UCSD-AML1 (cell line): Measurements from ENCODE around the gene PKP3.
"Not testable (repeated sequence)": the region's sequence is repeated elsewhere in the genome, so short reads cannot be mapped to it uniquely, and the experiment has no call there.

Experiments
- DNase-seq: peaks from one replicate; lab custom pipeline; 2025; ENCODE audit not compliant: unreplicated experiment; lab: John Stamatoyannopoulos, UW

Gene PKP3

DNA sequence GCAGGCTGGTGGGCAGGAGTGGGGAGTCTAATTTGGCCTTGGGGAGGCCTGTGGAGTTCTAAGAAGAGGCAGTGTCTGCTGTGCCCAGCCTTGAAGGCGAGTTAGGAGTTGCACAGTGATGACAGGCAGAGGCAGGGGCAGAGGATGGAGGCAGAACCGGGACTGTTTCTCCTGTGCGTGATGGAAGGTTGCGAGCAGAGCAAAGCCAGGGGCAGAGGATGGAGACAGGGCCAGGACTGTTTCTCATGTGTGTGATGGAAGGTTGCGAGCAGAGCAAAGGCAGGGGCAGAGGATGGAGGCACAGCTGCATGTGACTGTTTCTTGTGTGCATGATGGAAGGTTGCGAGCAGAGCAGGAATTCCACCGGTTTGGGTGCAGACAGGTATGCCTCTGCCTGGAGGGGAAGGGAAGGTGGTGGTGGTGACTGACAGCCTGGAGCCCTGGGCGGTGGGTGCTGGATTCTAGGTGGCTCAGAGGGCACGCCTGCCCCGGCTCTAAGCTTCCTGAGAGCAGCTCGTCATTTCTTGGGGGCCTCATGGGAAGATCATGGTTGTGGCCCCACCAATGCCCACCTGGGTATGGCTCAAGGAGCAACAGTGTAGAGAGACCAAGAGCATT is 16.0 kb upstream of the PKP3 start:
- DNase-seq = no peak

DNA sequence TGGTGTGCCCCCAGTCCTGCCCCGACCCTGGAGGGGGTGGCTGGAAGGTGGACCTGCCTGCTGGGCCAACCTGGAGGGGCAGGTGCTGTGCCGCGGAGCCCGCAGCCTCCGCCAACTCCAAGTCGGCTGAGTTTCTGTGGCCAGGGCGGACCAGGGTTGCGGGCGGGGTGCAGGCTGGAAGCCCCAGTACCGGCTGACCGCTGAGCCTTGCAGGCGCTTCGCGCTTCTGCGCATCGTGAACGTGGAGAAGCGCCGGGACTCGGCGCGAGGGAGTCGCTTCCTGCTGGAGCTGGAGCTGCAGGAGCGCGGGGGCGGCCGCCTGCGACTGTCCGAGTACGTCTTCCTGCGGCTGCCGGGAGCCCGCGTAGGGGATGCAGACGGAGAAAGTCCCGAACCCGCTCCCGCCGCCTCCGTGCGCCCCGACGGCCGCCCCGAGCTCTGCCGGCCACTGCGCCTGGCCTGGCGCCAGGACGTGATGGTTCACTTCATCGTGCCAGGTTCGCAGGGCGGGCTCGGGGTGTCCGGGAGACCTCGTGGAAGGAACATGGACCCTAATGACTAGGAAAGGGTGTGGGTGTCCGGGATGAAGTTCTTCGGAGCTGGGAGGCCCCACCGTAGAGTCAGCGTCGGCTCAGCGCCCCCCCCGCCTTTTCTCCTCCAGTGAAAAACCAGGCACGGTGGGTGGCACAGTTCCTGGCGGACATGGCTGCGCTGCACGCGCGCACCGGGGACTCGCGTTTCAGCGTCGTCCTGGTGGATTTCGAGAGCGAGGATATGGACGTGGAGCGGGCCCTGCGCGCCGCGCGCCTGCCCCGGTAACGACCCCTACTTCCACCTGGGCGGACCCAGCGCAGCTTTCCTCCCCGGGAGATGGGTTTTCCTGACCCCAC is 14.6 kb upstream of the PKP3 start:
- DNase-seq = no peak

DNA sequence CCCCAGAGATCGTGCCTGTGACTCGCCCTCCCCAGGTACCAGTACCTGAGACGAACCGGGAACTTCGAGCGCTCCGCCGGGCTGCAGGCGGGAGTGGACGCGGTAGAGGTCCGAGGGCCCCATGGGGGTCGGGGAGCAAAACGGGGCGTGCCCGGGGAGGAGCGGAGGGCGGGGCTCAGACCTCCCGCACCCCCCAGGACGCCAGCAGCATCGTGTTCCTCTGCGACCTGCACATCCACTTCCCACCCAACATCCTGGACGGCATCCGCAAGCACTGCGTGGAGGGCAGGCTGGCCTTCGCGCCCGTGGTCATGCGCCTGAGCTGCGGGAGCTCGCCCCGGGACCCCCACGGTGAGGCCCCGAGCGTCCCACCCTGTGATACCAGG is 13.9 kb upstream of the PKP3 start:
- DNase-seq = no peak

DNA sequence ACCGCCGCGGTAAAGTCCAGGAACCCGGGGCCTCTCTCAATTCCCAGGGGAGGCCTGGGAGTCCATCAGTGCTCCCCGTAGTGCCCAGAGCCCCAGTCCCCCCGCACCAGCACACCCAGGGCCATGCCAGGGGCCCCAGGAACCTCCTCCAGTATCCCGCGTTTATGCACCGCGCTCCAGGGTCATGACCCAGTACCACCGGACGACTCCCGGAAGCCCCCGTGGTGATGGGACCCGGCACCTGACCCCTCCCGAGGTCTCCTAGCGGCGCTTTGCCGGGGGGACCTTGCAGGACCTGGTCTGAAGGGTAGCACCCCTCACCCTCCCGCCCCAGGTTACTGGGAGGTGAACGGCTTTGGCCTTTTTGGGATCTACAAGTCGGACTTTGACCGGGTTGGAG is 13.5 kb upstream of the PKP3 start:
- no peak for DNase-seq

DNA sequence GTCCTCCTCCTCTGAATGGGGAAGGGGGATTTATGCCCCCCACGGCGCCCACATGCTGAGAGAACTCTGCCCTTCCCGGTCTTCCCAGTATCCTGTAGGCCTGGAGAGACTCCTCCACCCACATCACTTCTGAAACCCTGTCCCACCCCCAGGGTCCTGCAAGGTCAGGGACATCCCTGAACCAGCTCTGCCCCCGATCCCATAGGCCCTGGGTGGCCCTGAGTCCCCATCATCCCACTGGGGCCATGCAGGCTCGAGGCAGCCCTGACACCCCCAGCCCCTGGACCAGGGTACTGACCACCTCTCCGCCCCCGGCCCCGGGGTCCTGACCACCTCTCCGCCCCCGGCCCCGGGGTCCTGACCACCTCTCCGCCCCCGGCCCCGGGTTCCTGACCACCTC is 13.0 kb upstream of the PKP3 start:
- DNase-seq = no peak

DNA sequence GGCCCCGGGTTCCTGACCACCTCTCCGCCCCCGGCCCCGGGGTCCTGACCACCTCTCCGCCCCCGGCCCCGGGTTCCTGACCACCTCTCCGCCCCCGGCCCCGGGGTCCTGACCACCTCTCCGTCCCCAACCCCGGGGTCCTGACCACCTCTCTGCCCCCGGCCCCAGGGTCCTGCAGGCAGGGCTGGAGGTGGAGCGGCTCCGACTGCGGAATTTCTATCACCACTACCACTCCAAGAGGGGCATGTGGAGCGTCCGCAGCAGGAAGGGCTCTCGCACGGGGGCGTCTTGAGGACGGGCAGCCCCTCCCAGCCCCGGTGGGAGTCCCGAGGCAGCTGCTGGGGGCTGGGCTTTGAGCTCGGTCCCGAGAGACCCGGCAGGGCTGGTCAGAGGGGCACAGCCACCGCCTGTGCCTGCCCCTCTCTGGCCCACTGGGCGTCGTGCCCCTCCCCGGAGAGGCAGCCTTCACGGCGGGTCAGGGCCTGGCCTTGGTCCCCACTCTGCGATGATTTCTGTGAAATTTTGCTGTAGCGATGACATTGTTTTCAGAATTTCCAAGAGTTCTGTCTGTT is 12.4 kb upstream of the PKP3 start:
- DNase-seq = no peak

DNA sequence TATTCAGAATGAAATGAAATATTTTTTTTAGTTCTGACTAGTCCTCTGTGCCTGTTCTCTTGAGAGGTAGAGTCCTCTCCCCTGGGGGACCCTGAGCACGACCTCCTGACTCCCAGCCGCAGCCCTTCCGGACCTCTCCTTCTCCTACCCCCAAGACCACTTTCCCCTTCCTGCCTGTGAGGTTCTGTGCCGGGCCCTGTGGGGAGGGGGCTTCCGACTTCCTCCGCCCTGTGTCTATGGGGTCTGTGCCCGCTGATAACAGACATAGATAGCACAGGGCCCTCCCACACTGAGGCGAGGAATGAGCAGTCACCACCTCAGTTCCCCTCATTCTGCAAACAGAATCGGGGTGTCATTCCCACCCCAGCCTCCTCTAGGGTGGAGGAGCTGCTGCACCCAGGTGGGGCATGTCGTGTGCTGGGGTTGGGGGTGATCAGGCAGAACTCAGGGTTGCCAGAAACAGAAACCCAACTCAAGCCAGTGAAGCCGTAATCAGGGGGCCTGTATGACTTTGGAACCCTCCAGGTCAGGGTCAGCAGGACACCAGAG is 11.9 kb upstream of the PKP3 start:
- DNase-seq = peak; percentile 59

DNA sequence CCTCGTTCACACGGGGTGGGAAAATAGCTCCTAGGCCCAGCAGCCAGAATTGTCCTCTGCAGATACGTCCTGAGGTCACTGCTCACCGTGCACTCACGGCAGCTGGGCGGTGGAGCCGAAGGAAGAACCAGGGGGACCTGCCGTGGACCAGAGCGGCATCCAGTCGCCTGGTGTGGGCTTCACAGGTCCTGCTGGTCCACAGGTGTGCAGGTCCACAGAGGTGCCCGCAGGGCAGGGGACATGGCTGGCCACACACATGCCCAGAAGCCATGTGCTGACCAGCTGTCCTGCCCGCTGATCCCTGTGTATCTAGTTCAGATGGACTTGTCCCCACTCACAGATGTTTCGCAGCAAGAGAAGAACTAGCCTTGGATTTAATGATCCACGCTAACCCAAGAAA is 10.6 kb upstream of the PKP3 start:
- no peak for DNase-seq

DNA sequence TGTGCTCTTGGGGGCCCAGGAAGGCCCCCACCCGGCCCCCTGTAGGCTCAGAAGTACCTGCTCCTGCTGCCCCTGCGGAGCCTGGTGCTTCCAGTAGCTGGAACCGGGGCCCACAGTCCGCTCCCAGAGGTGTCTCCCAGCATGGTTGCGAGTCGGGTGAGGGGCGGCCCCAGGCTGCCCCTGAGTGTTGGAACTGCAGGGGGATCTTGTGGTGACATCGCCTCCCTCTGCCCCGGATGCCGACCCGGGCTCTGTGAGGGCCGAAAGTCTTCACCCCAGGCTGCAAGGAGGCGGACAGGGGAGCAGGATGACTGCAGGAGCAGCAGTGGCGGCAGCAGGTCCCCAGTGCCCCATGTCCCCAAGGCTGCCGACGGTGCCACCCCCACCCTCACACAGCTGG is 9.5 kb upstream of the PKP3 start:
- no peak for DNase-seq

DNA sequence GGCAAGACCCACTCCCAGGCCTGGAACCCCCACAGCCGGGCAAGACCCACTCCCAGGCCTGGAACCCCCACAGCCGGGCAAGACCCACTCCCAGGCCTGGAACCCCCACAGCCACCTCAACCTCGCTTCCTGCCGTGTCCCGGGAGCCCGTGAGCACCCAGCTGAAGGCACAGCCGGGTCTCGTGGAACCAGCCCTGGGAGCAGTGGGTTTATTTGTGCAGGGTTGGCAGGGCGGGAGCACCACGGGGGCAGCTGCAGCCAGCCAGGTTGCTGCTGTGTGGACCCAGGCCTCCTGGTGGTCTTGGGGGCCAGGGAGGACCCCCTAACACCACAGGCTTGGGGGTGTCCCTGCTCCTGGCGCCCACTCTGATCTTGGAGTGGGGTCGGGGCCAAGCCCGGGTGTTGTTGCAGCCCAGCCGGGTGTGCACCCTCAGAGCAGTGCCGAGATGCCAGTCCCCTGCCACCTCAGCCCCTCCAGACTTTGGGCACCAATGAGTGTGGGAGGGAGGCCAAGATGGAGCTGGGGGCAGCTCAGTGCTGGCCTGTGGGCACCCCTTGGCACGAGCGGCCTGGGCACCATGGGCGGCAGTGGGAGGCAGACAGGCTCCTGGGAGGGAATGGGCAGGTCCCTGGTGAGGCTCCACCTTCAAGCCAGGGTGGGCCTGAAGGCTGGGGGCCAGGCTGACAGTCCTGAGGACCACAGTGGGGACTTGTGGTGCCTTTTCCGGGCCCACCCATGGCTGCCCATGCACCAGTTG is 8.2 kb upstream of the PKP3 start:
- no peak for DNase-seq

DNA sequence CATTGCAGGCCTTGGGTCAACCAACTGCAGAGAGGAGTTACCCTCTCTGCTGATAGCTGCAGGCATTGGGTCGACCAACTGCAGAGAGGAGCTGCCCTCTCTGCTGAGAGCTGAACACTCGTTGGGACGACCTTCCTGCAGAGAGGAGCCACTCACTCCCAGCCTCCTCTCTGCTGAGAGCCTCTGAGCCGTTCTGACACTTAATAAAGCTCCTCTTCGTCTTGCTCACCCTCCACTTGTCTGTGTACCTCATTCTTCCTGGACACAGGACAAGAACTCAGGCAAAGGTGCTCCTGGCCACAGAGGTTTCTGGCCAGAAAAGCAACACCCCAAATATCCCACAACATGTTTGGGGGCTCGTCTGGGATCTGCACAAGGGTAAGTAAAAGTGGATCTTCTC is 7.5 kb upstream of the PKP3 start:
- no peak for DNase-seq

DNA sequence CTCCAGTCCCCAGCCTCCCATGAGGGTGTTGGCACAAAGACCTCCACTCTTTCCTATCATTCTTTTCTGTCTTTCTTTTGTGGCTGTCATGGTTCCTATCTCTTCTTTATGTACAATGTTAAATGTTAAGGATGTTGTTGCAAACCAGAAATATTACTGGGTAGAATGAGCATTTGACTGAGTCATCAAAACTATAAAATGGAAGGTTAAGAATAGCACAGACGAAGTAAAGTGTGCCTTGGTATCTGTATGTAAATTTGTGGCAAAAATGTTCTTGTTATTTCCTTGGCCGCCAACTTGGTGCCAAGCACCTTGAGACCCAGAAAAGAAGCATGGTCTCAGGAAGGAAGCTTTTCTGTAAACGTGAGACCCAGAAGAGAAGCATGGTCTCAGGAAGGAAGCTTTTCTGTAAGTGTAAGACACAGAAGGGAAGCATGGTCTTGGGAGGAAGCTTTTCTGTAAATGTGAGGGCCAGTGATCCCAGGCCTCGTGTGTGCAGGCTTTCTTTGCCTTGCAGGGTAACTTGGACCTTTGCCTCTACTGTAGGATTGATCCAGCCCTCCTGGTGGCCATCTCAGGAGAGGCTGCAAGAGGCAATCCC is 6.7 kb upstream of the PKP3 start:
- peak; percentile 39 for DNase-seq

DNA sequence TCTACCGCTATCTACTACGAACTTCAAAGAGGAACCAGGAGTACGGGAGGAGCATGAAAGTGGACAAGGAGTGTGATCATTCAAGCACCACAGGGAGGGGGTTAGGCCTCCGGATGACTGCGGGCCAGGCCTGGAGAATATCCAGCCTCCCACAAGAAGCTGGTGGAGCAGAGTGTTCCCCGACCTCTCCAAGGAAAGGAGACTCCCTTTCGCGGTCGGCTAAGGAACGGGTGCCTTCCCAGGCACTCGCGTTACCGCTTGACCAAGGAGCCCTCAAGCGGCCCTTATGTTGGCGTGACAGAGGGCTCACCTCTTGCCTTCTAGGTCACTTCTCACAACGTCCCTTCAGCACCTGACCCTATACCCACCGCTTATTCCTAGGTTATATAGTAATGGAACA is 4.6 kb upstream of the PKP3 start:
- DNase-seq = not testable (repeated sequence)

DNA sequence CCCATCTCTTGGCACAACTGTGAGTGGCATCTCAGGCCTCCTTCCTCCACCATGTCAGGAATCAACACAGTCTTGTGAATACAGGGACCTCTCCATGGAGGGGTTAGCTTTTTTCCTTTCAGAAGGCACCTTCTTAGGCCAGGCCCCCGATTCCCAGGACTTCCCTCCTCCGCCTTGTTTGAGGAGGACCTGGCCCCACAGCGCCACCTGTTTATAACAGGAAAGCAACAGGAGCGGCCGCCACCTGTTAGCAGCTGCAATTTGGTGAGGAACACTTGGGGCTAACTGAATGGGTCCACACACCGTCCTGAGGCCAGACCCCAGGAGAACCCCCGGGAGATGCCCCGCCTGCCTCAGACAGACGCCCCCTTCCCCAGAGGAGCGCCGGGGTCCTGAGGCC is 3.8 kb upstream of the PKP3 start:
- no peak for DNase-seq

DNA sequence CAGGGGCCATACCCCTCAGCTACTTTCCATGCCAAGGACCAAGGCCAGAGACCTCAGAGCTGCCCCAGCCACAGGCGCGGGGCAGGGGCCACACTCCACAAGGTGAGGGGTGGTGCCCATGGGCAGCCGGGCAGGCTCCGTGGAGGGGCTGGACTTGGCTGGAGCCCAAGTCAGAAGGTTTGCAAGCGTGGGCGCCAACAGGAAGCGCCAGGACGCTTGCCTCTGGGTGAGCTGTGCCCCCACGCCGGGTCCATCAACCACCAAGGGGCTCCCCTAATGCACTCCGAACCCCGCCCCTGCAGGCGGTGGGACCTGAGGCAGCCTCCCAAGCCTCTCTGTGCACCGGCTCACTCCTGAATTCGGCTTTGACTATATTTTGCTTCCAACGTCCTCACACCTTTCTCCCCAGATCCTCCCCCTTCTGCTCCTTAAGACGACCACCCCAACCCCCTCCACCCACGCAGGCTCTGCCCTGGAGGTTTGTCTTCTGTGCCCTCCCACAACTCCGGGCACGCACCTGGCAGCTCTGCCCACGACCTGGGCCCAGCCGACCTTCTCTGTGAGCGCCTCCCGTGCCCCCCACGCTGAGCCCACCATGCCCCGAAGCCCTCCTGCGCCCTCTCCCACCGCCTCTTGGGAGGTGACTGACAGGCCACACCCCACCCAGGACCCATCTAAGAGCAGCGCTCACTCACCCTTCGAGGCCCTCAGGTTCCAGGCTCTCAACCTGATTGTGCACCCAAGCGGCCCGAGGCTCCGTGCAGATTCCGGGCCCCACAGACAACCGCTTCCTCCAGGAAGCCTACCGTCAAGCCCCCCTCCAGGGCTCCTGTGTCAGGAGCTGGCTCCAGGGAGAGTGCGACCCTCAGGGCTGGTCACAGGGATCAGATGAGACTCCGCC is 2.6 kb upstream of the PKP3 start:
- no peak for DNase-seq

DNA sequence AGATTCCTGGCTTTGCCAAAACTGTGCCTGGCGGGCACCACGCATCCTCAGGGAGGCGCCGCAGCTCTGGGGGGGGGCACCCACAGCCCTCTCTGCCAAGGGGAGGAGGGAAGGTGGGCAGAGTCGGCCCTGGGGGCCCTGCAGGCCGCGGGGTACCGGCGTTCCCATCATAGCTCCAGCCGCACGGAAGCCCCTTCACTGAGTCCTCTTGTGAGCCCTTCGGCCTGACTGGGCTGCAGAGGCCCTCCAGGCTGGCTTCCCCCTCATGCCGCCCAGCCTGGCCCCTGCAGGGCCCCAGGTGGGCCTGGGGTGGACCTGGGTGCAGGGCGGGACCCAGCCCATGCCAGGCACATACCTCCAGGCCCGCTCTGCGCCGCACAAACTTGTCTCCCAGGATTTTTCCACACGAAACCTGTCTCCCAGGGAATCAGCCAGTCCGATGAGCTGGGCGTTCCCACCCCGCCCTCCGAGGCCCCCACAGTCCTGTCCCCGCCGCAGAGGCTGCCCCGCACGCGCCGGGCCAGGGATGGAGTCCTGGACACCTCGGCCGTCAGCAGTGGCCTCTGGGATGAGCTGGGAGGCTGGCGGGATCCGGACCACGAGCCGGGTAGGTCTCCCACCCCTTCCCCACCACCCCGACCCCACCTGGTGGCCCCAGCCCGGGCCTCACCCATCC is 1.8 kb upstream of the PKP3 start:
- DNase-seq = no peak

DNA sequence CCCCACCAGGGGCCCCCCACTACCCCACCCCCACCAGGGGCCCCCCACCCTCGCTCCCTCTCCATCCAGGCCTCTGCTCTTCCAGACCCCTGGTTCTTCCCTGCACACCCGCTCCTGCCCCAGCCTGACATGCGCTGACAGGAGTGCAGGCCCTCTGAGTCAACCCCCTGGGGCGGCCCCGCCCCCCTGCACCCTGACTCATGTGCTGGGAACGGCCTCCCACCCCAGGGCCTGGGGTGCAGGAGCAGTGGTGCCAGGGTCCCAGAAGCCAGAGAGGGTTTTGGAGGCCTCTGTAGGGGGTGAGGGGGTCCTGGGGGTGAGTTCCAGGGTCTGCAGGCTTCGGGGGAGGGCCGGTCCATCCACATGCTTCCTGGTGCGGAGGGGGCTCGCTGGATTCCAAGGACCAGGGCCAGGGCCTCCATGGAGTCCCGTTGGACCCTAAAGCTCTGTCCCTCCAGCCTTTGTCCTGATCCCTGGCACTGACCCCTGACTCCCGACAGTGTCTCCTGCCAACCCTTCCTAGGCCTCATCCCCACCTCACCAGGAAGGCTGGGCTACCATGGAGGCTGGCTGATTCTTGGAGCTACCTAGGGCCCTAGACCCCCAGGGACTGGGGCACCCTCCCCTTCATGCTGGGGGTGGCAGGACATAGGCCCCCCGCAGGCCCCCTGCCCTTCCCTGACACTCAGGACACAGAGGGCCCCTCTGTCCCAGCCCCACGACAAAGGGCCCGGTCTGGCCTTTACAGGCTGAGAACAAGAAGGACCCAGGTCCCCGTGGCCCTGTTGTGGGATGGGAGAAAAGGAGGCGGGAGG is 583 bp upstream of the PKP3 start:
- no peak for DNase-seq

DNA sequence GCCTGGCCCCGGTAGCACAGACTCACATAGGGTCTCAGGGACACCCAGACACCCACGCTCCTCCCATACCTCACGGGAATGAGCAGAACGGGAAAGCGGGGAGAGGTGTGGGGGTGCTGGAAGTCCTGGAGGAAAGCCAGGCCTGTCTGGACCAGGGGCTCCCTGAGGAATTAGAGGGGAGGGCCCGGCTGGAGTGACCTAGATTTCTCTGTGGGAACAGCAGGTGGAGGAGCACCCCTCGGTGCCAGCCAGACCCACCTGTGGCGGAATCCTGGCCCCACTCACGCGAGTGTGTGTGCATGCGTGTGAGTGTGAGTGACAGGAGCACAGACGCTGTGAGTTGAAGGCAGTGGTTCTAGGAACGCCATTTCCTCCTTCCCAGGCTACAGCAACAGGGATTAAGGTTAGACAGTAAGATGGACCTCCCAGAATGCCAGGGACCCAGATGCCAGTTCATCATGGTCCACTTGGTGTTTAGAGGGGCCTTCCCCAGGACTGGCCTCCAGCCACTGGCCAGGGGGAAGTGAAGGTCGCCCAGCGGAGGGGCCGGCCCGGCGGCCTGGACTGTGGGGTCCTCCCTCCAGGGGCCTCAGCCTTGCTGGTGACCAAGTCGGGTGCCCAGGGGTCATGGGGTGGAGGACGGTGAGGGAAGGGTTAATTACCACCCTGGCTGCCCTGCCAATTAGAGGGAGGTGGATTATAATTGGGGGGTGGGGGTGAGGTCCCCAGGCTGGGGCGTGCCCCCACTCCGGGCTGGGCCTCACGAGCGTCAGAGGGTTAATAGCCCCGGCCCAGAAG is 1.0 kb downstream of the PKP3 start:
- no peak for DNase-seq
